ENCODE measurements around the gene CDKAL1.

- TF ChIP-seq CTCF (conservative IDR thresholded peaks at IDR 0.05; ENCODE audit: low read depth, low read length) (peak; percentile 29; the same call in 1 of the 2 replicates), EZH2phosphoT487 (IDR thresholded peaks at IDR 0.05; ENCODE audit: borderline replicate concordance, low read length) (no peak), EZH2 (IDR thresholded peaks at IDR 0.05; ENCODE audit: low read length, unreplicated experiment) (no peak)
Measured at GRCh38 chr6:20952699-20953474, 418.6 kb downstream of the CDKAL1 start.
